PC-3 (cell line): ENCODE results near the gene EPB41L4A.

Experiments used
- CTCF ChIP-seq: fragments of 300-600 bp; sonication (generic); conservative IDR thresholded peaks from 2 replicates; pipeline ENCODE4 v1.5.1; 2017; ENCODE audit warnings: antibody characterized with exemption, low read depth, mild to moderate bottlenecking, low read length
- EZH2 ChIP-seq: fragments of 300-600 bp; sonication (generic); IDR thresholded peaks from one replicate; pipeline ENCODE4 v1.6.1; 2017; ENCODE audit warnings: antibody characterized with exemption, mild to moderate bottlenecking, low read length; ENCODE audit not compliant: unreplicated experiment

- TF ChIP-seq CTCF (no peak), EZH2 (no peak)
These were observed 79.3 kb downstream of the EPB41L4A start for GRCh38 chr5:112339761-112340160.
